NCI-H2196 (cell line): Measurements from ENCODE around the gene SULT4A1.
A peak's percentile ranks its signal among the peaks of the same experiment; 100 is the strongest.
"Not testable (repeated sequence)": the region's sequence is repeated elsewhere in the genome, so short reads cannot be mapped to it uniquely, and the experiment has no call there.

Experiments used
- DNase-seq: peaks from one replicate; lab custom pipeline; 2025; ENCODE audit not compliant: unreplicated experiment; lab: John Stamatoyannopoulos, UW

The SULT4A1 gene

DNA sequence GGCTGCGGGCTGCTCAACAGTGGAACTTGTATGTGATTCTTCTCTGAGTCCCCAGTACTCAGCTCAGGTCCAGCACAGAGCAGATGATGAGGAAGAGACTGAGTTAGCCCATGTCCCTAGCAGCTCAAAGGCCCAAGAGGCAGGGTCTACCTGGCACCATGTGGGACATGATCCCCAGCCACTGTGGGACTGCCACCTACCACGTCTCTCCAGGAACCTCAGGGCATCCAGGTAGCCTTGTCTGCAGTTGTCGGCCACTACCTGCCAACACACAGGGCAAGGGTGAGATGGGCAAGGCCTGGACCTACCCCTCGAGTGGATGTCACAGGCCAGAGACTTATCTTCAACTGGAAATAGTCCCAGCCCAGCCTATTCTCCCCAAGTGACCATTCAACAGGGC lies 25.1 kb upstream of the SULT4A1 start:
- DNase-seq, result no peak

DNA sequence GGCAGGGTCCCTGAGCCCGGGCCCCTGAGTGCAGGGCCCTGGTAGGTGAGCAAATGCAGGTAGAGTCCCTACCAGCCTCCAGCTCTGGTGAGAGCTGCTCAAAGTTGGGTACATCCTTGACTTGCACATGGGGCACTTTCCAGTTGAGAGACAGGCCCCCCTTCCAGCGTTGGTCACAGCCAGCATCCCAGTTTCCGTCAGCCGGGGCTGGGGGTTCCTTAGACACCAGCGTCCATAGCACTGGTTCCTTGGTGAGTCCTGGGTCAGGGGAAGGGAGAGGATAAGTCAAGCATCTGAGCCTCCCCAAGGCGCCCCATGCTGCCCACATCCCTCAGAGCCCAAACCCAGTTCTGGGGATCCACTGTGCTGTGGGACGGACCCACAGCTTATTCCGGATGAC lies 23.9 kb upstream of the SULT4A1 start:
- no peak for DNase-seq

DNA sequence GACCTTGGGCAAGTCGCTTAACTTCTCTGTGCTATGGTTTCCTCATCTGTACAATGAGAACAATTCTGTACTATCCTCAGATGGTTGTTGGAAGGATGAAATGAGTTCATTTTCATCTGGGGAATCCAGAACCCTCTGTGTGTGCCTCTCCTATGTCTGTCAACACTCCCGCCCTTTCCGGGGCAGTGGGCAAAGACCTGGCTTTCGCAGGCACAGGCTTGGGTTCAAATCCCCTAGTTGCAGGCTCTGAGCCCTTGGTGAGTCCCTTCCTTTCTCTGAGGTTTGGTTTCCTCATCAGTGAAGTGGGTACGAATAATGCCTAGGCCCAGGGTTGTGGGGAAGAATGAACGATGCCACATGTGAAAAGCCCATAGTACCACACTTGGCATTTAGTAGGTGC lies 23.5 kb upstream of the SULT4A1 start:
- no peak for DNase-seq

DNA sequence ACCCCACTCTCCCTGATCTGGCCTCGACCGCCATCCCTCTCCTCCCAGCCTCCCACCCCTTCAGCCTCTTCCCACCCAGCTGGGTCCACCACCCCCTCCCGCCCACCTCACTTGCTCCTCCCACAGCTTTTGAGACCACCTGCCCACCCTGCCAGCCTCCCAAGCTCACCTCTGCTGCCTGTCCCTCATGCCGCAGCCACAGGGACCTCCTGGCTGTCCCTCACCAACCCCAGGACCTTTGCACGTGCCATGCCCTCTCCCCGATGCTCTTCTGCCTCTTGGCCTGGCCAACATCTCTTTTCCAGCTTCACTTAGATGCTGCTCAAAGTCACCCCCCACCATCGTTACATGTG lies 23.0 kb upstream of the SULT4A1 start:
- DNase-seq, result no peak

DNA sequence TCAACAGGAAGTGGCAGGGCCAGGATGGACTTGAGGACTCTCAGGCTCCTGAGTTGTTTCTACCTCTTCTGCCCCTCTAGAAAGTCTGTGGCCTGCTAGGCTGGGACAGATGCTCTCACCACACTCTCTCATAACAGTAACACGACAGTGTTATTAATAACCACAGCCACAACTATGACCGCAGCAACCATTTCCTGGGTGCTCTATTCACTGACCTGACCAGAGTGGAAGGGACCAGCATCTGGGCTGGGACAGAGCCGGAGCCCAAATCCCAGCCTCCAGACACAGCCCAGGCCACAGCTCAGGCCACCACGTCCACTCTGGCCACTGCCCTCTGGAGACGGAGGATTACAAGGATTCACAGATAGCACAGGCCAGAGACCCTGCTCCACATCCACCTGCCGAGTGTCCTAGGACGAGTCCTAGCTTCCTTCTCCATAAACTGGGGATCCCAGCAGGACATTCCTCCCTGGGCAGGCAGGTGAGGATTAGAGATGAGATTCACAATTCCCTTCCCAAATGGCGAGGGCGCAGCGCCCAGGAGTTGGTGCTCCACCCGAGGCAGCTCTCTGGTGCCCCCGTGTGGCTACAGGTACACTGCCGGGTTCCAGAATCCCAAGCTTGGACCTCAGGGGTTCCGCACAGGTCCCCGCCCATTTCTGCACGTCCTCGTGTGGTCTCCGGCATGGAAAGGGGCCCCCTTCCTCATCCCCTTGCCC lies 22.4 kb upstream of the SULT4A1 start:
- peak; percentile 71 for DNase-seq

DNA sequence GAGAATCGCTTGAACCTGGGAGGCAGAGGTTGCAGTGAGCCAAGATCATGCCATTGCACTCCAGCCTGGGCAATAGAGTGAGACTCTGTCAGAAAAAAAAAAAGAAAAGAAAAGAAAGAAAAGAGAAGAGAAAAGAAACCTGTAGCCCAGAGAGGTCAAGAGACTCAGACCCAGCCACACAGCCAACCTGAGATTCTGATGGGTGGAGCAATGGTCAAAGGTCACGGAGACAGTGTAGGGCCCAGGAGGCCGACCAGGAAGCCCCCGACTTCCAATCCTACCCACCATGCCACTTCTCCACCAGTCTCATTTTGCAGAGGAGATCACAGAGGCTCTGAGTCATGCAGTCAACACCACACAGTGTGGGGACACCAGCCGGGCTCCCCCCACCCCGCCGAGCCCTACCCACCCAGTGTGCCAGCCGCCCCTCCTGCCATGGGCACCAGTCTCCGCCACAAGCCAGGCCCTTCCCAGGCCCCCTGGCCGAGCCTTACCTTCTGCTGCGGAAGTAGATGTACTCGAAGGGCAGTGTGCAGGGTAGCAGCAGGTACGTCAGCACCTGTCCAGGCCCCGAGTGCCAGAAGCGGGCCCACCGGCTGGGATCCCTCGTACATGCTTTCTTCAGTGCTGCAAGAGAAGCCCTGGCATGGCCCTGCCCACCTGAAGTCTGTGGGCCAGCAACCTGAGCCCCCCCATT lies 21.6 kb upstream of the SULT4A1 start:
- DNase-seq, result no peak

DNA sequence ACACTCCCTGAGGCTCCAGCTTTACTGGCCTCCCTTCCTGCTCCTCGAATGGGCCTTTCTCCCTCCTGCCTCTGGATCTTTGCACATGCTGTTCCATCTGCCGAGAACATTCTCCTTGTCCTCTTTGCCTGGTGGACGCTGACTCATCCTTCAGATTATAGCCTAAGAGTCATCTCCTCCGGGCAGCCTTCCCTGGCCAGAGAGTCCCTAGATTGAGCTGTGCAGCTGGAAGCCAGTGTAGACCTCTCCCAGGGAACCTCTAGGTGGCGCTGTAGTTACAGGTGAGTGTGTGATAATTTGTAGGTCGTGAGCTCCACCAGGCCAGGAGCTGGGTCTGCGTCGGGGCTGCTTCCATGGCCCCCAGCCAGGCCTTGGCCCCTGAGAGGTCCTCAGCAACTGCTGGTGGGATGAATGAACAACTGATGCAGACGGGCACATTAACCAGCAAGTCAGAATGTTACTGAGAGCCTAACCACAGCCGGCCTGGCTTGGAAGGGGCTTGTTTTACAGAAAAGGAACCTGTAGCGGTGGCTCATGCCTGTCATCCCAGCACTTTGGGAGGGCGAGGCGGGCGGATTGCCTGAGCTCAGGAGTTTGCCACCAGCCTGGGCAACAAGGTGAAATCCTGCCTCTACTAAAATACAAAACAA lies 20.8 kb upstream of the SULT4A1 start:
- peak; percentile 86 for DNase-seq

DNA sequence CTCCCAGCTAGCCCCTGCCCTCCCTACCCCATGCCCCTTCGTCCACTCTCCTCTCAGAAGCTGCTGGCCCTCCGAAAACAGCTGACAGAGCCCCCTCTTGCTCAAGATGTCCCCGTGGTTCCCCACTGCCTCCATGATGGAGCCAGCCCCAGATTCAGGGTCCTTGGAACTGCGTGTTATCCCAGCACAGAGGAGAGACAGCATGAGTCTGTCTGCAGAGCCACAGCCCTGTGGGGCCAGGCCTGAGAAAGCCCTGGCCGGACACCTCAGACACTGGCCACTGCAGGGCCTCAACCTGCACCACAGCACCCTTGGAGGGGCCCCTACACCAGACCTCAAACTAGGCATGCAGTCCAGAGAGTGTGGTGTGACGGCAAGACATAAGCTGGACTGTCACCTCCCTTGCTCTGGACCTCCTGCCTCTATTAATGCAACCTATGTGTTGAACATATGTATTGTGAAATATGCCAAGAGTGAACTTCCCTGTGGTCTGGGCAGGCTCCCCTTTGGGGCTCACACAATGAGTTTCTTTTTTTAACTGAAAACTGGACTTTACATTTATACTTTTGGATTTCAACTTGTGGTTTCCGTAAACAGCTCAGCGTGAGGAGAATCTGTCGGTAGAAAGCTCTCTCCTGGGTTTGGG lies 19.9 kb upstream of the SULT4A1 start:
- no peak for DNase-seq

DNA sequence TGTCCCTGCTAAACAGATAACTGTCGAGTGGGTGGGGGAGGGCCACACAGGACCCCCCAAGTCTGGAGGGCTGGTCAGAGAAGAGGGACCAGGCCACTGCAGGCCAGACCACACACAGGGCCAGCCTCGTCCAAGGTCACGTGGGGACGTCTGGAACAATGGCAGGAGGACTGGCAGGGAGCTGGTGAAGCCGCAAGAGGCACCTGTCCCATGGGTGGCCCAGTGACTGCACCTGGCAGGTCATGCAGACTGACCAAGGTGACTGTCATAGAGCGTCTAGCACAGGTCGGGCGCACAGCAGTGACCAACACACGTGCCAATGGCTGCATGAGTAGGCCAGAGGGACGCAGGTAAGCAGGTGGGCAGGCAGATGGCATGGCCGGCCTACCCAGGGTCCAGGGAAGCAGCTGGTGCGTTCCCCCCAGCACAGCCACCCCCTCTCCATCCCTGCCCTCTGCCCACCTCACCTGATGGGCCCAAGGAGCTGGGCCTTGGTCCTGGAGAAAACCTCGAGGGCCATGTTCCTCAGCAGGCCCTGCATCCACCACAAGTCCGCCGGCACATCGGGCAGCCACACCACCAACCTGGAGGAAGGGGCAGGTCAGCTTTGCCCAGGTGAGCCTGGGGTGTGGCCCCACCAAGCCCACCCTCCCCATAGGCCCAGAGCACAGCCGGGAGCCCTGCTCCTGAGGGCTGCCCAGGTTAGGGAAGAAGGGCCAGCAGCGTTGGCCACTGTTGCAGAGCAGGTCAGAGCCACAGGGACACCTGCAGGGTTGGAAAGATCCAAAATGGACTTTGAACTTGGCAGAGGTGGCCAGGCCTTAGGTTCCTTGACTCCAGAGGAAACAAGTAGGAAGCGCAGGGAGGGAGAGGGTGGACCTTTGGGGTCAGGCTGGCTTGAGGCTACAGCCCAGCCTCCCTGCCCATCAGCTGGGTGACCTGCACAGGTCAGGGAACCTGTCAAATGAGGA lies 19.1 kb upstream of the SULT4A1 start:
- no peak for DNase-seq

DNA sequence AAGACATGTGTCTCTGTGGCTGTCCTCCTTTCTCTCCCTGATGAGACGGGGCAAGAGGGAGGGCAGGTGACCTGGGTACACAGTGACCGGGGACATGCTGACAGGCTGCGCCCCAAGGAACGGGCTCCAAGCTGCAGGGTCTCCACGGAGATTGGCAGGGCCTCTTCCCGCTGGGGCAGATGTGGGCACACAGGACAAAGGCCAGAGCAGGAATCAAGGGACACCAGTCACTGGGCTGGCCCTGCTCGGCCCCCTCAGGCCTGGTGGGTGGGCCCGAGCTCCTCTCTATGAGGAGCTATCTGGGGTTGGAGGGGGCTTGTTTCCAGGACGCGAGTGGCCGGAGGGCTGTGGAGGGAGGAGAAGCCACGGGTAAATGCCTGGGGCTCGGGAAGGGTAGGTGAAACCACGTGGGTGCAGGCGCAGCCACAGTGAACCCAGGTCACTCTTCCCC lies 18.3 kb upstream of the SULT4A1 start:
- no peak for DNase-seq

DNA sequence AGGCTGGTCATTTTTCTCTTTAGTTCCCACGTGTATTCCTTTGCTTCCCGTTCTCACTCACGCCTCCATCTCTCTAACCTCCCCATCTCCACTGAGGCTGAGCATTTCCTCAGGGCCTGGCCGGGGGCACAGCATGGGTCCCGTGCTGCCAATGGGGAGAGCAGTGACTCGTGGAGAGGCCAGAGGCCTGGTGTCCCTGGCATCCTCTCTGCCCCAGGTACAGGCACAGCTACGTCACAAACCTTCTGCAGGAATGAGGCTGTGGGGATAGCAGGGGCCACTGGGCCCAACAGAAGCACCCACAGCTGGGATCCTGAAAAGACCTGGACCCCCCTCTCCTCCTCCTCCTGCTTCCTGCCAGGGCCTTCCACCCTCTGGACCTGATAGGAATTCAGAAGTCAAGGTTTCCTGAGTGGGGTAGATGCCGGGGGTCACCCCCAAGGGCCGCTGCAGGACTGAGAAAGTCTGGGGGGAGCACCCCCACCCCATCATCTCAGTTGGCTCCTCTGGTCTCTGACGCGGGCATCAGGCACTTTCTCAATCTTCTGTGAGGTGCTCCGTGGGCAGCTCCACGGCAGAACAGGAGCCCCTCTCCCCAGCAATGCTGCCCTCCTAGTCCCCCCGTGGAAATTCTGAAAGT lies 17.7 kb upstream of the SULT4A1 start:
- no peak for DNase-seq

DNA sequence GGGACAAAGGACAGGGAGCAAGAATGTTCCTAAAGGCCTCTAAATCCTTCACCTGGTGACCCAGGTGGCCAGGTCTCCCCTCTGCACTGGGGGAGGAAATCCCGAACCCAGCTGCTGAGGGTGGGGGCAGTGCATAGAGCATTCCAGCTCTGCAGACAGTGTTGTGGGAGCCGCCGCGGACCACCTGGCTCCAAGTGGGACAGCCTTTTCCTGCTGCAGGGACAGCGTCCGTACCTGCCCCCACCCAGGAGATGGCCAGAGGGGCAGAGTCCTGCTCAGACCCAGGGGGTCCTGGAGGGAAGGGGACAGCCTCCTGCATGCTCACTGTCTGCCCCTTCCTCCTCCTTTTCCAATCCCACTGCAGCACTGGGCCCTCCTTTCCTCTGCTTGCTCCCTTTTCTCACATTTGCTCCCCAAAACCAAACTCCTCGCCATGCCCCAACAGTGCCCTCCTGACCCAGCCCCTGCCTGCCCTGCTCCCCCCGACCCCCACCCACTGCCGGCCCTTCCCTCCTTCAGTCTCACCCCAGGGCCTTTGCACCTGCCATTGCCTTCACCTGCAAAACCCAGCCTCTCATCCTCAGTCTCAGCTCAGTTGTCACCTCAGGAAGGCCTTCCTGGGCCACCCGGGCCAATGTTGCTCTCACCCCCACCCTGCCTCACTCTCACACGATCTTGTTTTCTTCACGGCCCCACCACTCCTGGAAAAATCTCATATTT lies 16.7 kb upstream of the SULT4A1 start:
- DNase-seq, result no peak

DNA sequence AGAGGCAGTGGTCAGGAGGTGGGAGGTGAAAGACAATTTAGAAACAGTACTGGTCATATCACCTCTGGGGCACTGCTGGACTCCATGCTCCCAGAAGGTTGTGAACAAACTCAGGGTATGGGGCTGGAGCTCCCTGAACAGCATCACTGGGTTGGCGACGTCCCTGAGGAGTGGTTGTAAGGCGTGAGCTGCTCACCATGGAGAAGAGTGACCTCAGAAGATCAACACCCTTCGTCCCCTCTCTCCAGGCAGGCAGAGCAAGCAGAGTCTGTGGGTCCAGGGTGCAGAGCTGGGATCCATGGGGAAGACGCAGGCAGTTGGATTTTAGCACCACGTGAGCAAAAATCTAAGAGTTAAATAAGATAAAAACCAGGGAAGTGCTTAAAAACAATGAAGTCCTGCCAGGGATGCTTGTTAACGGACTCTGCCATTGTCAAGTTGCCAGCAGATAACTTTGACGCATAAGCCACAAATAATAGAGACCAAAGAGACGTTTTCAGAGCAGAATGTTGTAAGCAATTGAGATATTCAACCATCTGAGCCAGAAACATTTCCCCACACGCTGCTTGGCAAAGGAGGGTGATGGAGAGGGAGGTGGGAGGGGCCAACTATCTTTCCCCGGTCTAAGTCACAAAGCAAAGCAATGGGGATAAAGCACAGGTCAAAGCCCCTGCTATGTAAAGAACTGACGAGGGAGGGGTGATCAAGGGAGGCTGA lies 15.9 kb upstream of the SULT4A1 start:
- DNase-seq, result no peak

DNA sequence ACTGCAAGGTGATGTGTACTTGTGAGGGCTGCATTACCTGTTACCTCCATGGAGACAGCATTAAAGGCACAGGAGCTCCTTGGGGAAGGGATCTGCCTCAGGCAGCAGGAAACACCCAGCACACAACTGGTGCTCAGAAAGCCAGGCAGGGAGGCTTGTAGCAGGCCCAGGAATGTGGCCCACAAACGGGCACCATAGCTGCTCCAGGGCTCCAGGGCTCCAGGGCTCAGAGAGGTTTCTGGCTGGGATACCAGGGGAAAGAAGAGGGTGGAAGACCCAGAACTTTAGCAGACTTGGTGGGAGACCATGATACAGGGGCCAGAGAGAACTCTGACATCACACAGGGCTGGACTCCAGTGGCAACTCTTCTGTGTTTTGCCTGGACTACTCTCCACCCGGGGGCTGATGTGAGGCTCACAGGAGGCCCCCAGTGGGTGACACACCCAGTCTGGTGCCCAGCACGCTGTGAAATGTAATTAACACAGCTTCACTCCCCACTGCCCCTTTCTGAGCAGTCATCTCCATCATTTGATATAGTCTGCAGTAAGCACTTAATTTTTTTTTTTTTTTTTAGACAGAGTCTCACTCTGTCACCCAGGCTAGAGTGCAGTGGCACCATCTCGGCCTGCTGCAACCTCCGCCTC lies 14.7 kb upstream of the SULT4A1 start:
- DNase-seq, result no peak

DNA sequence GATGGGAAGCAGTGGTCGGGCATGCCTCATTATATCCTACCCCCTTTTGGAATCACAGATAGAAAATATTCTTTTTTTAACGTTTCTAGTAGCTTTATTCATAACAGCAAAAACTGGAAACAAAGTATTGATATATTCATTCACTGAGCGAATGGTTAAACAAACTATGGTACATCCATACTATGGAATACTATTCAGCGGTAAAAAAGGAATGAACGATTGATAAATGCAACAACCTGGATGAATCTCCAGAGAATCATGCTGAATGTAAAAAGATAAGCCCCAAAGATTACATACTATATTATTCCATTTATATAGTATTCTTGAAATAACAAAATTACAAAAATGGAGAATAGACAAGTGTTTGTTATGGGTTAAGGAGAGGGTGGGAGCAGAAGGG lies 7.5 kb upstream of the SULT4A1 start:
- DNase-seq, result no peak

DNA sequence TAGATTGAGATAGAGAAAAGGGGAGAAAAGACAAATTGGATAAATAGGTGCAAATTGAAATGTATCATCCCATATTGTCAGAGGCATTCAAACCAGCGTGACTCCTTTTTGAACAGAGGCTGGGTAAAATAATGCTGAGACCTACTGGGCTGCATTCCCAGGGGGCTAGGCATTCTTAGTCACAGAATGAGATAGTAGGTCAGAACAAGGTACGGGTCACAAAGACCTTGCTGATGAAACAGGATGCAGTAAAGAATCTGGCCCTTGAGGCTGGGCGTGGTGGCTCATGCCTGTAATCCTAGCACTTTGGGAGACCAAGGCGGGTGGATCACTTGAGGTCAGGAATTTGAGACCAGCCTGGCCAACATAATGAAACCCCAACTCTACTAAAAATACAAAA lies 6.7 kb upstream of the SULT4A1 start:
- not testable (repeated sequence) for DNase-seq

DNA sequence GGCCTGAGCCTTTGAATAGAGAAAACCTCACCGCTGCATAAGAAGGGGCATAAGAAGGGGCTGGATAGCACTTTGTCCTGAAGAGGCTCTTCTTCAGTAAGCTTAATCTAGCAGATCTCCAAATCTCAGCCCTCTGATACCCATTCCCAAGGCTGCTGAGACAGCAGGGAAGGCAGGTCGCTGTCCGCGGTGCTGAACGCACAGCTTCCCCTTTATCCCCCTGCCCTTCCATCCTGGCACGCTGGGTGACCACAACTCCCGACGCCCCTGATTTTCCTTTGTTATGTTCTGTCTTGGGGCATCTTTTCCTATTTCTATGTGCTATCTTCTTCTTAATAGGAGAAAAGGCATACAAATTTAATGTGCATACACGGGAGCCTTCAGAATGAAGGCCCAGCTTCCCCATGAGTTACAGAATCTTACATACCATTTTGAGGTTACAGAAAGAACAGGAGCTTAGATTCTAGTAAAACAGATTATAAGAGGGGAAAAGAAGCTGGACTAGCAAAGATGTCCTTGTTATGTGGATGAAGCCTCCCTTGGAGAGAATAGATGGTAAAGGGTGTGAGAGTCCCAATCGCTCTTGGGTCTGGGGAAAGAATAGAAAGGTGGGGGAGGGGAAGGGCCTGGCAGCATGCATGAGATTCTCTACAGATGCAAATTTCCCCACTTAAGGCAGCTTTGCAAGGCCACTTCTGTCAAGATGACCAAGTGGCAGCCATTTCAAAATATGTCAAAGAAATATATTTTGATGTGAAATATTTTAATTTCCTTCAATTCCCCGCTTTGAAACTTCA lies 5.7 kb upstream of the SULT4A1 start:
- no peak for DNase-seq

DNA sequence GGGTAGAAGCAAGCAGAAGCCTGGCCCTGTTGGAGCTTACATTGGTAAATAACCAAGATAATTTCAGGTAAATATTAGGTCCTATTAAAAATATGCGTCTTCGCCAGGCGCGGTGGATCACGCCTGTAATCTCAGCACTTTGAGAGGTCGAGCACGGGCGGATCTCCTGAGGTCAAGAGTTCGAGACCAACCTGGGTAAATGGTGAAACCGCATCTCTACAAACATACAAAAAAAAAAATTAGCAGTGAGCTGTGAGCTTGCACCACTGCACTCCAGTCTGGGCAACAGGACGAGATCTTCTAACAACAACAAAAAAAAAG lies 529 bp upstream of the SULT4A1 start:
- DNase-seq, result no peak
